Tibial artery (tissue), 4 donors: Measurements from ENCODE around the gene FKBP5.
A peak's percentile ranks its signal among the peaks of the same experiment; 100 is the strongest.

Source experiments
- DNase-seq, 2 donors: peaks; one replicate each; pipeline ENCODE4 v3.0.0-alpha.2; 2019
- H3K27ac ChIP-seq, 2 donors: fragments of 200-600 bp; sonication (generic) in 1 of 2; 1 replicate in 1 of 2; 2 replicates in 1 of 2; pipeline ENCODE4 v1.5.1; 2018 to 2019; ENCODE audit warnings: mild to moderate bottlenecking in 1 of 2
- H3K27me3 ChIP-seq, 2 donors: fragments of 200-600 bp; sonication (generic) in 1 of 2; one replicate each; pipeline versions ENCODE4 v1.5.1 to v1.6.0; 2016 to 2019
- H3K36me3 ChIP-seq, 3 donors: fragments of 200-600 bp; sonication (generic) in 2 of 3; one replicate each; pipeline ENCODE4 v1.5.1; 2016 to 2019; ENCODE audit warnings: mild to moderate bottlenecking in 2 of 3
- H3K4me1 ChIP-seq, 4 donors: fragments of 200-600 bp; sonication (generic) in 2 of 4; 1 replicate in 3 of 4; 2 replicates in 1 of 4; pipeline ENCODE4 v1.5.1; 2016 to 2019
- H3K4me3 ChIP-seq, 2 donors: fragments of 200-600 bp; sonication (generic) in 1 of 2; 1 replicate in 1 of 2; 2 replicates in 1 of 2; pipeline ENCODE4 v1.5.1; 2018 to 2019; ENCODE audit warnings: mild to moderate bottlenecking in 2 of 2
- H3K9me3 ChIP-seq, 3 donors: fragments of 200-600 bp; sonication (generic) in 1 of 3; one replicate each; pipeline ENCODE4 v1.5.1; 2016 to 2019
- CTCF ChIP-seq, 2 experiments: fragments of 200-600 bp in 1 of 2; fragments of 450-650 bp in 1 of 2; IDR thresholded peaks; one replicate each; pipeline ENCODE4 v1.5.1; 2017 to 2019; ENCODE audit warnings: antibody characterized with exemption in 2 of 2, mild to moderate bottlenecking in 1 of 2, moderate library complexity in 1 of 2
- intact Hi-C: fragments of 100-400 bp; cut with DNase I; formaldehyde crosslinking; loops from one replicate; pipeline ENCODE4 v1.15.0; 2023; ENCODE audit warnings: low total_unique reads

Gene FKBP5

GRCh38 chr6:35554811-35555210 lies 133.9 kb downstream of the FKBP5 start:
- TF ChIP-seq CTCF (IDR thresholded peaks at IDR 0.05), result no peak
- H3K27me3 ChIP-seq, result peaks cover 0 to 6% of the 10 kb centered on the region in 2 donors
- no peak for DNase-seq
- H3K4me1 ChIP-seq, result peaks cover 0 to 12% (median 5%) of the 10 kb centered on the region in 4 donors
- no peak overlapping the region for H3K4me3 ChIP-seq
- H3K36me3 ChIP-seq, result no peaks in the 10 kb centered on the region
- intact Hi-C loops, result no loop called here
- H3K9me3 ChIP-seq, result peaks cover 0 to 8% (median 0%) of the 10 kb centered on the region in 3 donors
- H3K27ac ChIP-seq, result no peak overlapping the region

- peaks cover 0 to 12% (median 5%) of the 10 kb centered on the region in 4 donors for H3K4me1 ChIP-seq
- no peak overlapping the region for H3K4me3 ChIP-seq
- no peak for TF ChIP-seq CTCF (IDR thresholded peaks at IDR 0.05)
- no peak for DNase-seq
- H3K27me3 ChIP-seq, result peaks cover 0 to 9% of the 10 kb centered on the region in 2 donors
- intact Hi-C loops, result no loop called here
- no peak overlapping the region for H3K27ac ChIP-seq
- H3K9me3 ChIP-seq, result peaks cover 0 to 11% (median 0%) of the 10 kb centered on the region in 3 donors
- no peaks in the 10 kb centered on the region for H3K36me3 ChIP-seq
Measured at GRCh38 chr6:35553315-35553714, 135.4 kb downstream of the FKBP5 start.

- Histone ChIP-seq H3K27ac (no peak overlapping the region), H3K36me3 (no peaks in the 10 kb centered on the region), H3K4me3 (no peak overlapping the region), H3K9me3 (peaks cover 0 to 11% (median 0%) of the 10 kb centered on the region in 3 donors), H3K4me1 (peaks cover 0 to 12% (median 5%) of the 10 kb centered on the region in 4 donors), H3K27me3 (peaks cover 0 to 8% of the 10 kb centered on the region in 2 donors)
- intact Hi-C loops, result no loop called here
- DNase-seq, result no peak
- TF ChIP-seq CTCF (IDR thresholded peaks at IDR 0.05), result peak; percentile 28 to 39
Measured at GRCh38 chr6:35552285-35552917, 136.3 kb downstream of the FKBP5 start.

GRCh38 chr6:35550437-35550836 lies 138.3 kb downstream of the FKBP5 start:
- Histone ChIP-seq H3K27me3 (peaks cover 0 to 12% of the 10 kb centered on the region in 2 donors), H3K36me3 (no peaks in the 10 kb centered on the region), H3K4me1 (peaks cover 0 to 12% (median 5%) of the 10 kb centered on the region in 4 donors), H3K4me3 (no peak overlapping the region), H3K9me3 (peaks cover 0 to 11% (median 0%) of the 10 kb centered on the region in 3 donors), H3K27ac (no peak overlapping the region)
- DNase-seq, result no peak
- intact Hi-C loops, result no loop called here
- TF ChIP-seq CTCF (IDR thresholded peaks at IDR 0.05), result no peak

GRCh38 chr6:35547676-35548075 lies 141.0 kb downstream of the FKBP5 start:
- Histone ChIP-seq H3K4me3 (no peak overlapping the region), H3K27ac (no peak overlapping the region), H3K4me1 (no peaks in the 10 kb centered on the region), H3K9me3 (peaks cover 0 to 11% (median 0%) of the 10 kb centered on the region in 3 donors), H3K36me3 (no peaks in the 10 kb centered on the region), H3K27me3 (peaks cover 0 to 12% of the 10 kb centered on the region in 2 donors)
- DNase-seq, result no peak
- TF ChIP-seq CTCF (IDR thresholded peaks at IDR 0.05), result no peak
- intact Hi-C loops, result no loop called here
